Right lobe of liver (tissue), 6 donors: Measurements from ENCODE around the gene KRT76. TPM values are rescaled to one million over a fixed set of nuclear protein-coding genes. Genes with fewer than 3 reads are reported as not detected.

Experiments
- ATAC-seq, 4 donors: fragments of 200-7000 bp; cut with Tn5 transposase; one replicate each; pipeline ENCODE4 v1.9.1; 2020; ENCODE audit warnings: mild to moderate bottlenecking in 4 of 4, moderate library complexity in 4 of 4
- DNase-seq, 3 donors: peaks; one replicate each; pipeline ENCODE4 v3.0.0-alpha.2; 2020
- H3K27ac ChIP-seq, 3 donors: fragments of 200-600 bp; one replicate each; pipeline ENCODE4 v1.8.0; 2022
- H3K27me3 ChIP-seq, 2 donors: fragments of 200-600 bp; one replicate each; pipeline ENCODE4 v1.8.0; 2022
- H3K36me3 ChIP-seq, 4 donors: fragments of 200-600 bp; sonication (generic) in 1 of 4; one replicate each; pipeline versions ENCODE4 v1.5.1 to v1.8.0; 2017 to 2022; ENCODE audit warnings: control low read depth in 1 of 4
- H3K4me1 ChIP-seq, 4 donors: fragments of 200-600 bp; sonication (generic) in 1 of 4; one replicate each; pipeline versions ENCODE4 v1.5.1 to v1.8.0; 2017 to 2022; ENCODE audit warnings: control low read depth in 1 of 4
- H3K4me3 ChIP-seq, 3 donors: fragments of 200-600 bp; one replicate each; pipeline ENCODE4 v1.8.0; 2022
- H3K9me3 ChIP-seq, 4 donors: fragments of 200-600 bp; sonication (generic) in 1 of 4; one replicate each; pipeline versions ENCODE4 v1.5.1 to v1.8.0; 2017 to 2022; ENCODE audit warnings: control low read depth in 1 of 4
- CTCF ChIP-seq, 4 donors: fragments of 200-600 bp in 3 of 4; fragments of 450-650 bp in 1 of 4; IDR thresholded peaks; one replicate each; pipeline versions ENCODE4 v1.5.1 to v1.8.0; 2016 to 2022; ENCODE audit warnings: antibody characterized with exemption in 4 of 4, mild to moderate bottlenecking in 2 of 4
- POLR2A ChIP-seq: fragments of 450-650 bp; IDR thresholded peaks from one replicate; pipeline ENCODE4 v1.6.1; 2017; ENCODE audit warnings: antibody characterized with exemption, mild to moderate bottlenecking
- WGBS: methylation state at CpG from one replicate; pipeline ENCODE4 v1.1.6; 2018; ENCODE audit warnings: low coverage, low lambda C conversion rate; ENCODE audit not compliant: insufficient coverage; ENCODE audit errors: missing lambda C conversion rate; 5-methylcytosine and 5-hydroxymethylcytosine counted together
- intact Hi-C, 2 donors: fragments of 100-400 bp; cut with DNase I; formaldehyde crosslinking; loops; one replicate each; pipeline versions ENCODE4 v1.11.2 to v1.14.1; 2022
- total RNA-seq, 6 experiments: library from RNA; depleted of rRNA in 2 of 6; stranded (reverse); fragments of >200 nt in 2 of 6; fragmentation: NEBNext Ultra II Directional in 3 of 6; extraction: Animal tissue kit (Norgen Biotek cat#: 25700) in 3 of 6; gene quantifications; one replicate each; pipeline versions ENCODE4 v1.1.0 to v1.2.4, GENCODE V29; 2016 to 2023
- donor health status: DM: no; HTN: yes; CAD: no.
- donor health status: DM: no; HTN: no; CAD: no.
- donor health status: DM: no; HTN: no; CAD: no.
- donor health status: DM: no; HTN: yes; CAD: no.
- donor health status: DM: no; HTN: yes; CAD: no.

The KRT76 gene
- total RNA-seq, 6 experiments from 2014 or later: not detected

- ATAC-seq (no peak), DNase-seq (no peak)
- TF ChIP-seq POLR2A (no peak), CTCF (IDR thresholded peaks at IDR 0.05) (no peak)
- H3K27ac ChIP-seq: no peak overlapping the region
- WGBS: 15% methylated on average over 2 of the region's 2 CpGs
- H3K36me3 ChIP-seq: no peaks in the 10 kb centered on the region
- no peak overlapping the region for H3K4me3 ChIP-seq
- no peaks in the 10 kb centered on the region for H3K4me1 ChIP-seq
- H3K27me3 ChIP-seq: no peaks in the 10 kb centered on the region
- no peaks in the 10 kb centered on the region for H3K9me3 ChIP-seq
- intact Hi-C loops: no loop called here
These were observed 17.9 kb downstream of the KRT76 start for GRCh38 chr12:52759218-52759617.

GRCh38 chr12:52757449-52758176, 19.5 kb downstream of the KRT76 start:
- WGBS: 7% methylated on average over 1 of the region's 1 CpG
- intact Hi-C loops: no loop called here
- no peak overlapping the region for H3K4me3 ChIP-seq
- TF ChIP-seq POLR2A: no peak
- TF ChIP-seq CTCF (IDR thresholded peaks at IDR 0.05): no peak
- no peaks in the 10 kb centered on the region for H3K9me3 ChIP-seq
- H3K27me3 ChIP-seq: no peaks in the 10 kb centered on the region
- no peak for ATAC-seq
- H3K4me1 ChIP-seq: no peaks in the 10 kb centered on the region
- no peaks in the 10 kb centered on the region for H3K36me3 ChIP-seq
- no peak overlapping the region for H3K27ac ChIP-seq
- DNase-seq: no peak

- no peaks in the 10 kb centered on the region for H3K9me3 ChIP-seq
- H3K27ac ChIP-seq: no peak overlapping the region
- no peaks in the 10 kb centered on the region for H3K4me1 ChIP-seq
- no peaks in the 10 kb centered on the region for H3K27me3 ChIP-seq
- DNase-seq (no peak), ATAC-seq (no peak)
- WGBS: 52% methylated on average over 7 of the region's 8 CpGs
- no peak overlapping the region for H3K4me3 ChIP-seq
- TF ChIP-seq POLR2A (no peak), CTCF (IDR thresholded peaks at IDR 0.05) (no peak)
- intact Hi-C loops: no loop called here
- H3K36me3 ChIP-seq: no peaks in the 10 kb centered on the region
These were observed 20.7 kb downstream of the KRT76 start for GRCh38 chr12:52756281-52756960.

- H3K27ac ChIP-seq: no peak overlapping the region
- ATAC-seq (no peak), DNase-seq (no peak)
- H3K36me3 ChIP-seq: no peaks in the 10 kb centered on the region
- H3K9me3 ChIP-seq: no peaks in the 10 kb centered on the region
- TF ChIP-seq CTCF (IDR thresholded peaks at IDR 0.05) (no peak), POLR2A (no peak)
- H3K4me3 ChIP-seq: no peak overlapping the region
- WGBS: 61% methylated on average over 3 of the region's 3 CpGs
- no peaks in the 10 kb centered on the region for H3K27me3 ChIP-seq
- no peaks in the 10 kb centered on the region for H3K4me1 ChIP-seq
- intact Hi-C loops: no loop called here
These were observed 21.6 kb downstream of the KRT76 start for GRCh38 chr12:52755533-52755932.
